HEK293 (cell line): ENCODE results near the gene HTR7.

Experiments
- CTCF ChIA-PET: fragments of 350-600 bp; formaldehyde crosslinking; extraction: SDS; loops from one replicate; lab custom pipeline; 2021; ENCODE audit warnings: antibody characterized with exemption; lab: Yijun Ruan, JAX
- POLR2A ChIA-PET: fragments of 300-600 bp; formaldehyde crosslinking; extraction: SDS; loops from one replicate; lab custom pipeline; 2020; ENCODE audit warnings: antibody characterized with exemption, inconsistent platforms; lab: Yijun Ruan, JAX
- H3K27ac ChIP-seq: fragments of 200-500 bp; sonication (Bioruptor generic); 2 replicates; pipeline ENCODE4 v1.5.1; 2014; ENCODE audit warnings: low read depth, low read length, control low read depth, inconsistent platforms; ENCODE audit errors: extremely low read depth
- H3K36me3 ChIP-seq, 2 experiments: fragments of 200-500 bp in 1 of 2; sonication (Bioruptor generic) in 1 of 2; 1 replicate in 1 of 2; 2 replicates in 1 of 2; pipeline ENCODE4 v1.5.1; 2014 to 2017; ENCODE audit warnings: inconsistent platforms in 2 of 2, low read length in 2 of 2; ENCODE audit not compliant: control insufficient read depth in 2 of 2, insufficient read depth in 1 of 2
- H3K4me1 ChIP-seq: fragments of 200-500 bp; sonication (Bioruptor generic); 2 replicates; pipeline ENCODE4 v1.5.1; 2014; ENCODE audit warnings: mild to moderate bottlenecking, low read length, inconsistent platforms; ENCODE audit not compliant: control insufficient read depth, insufficient read depth
- H3K4me3 ChIP-seq: 2 replicates; pipeline ENCODE4 v1.5.1; 2011; ENCODE audit warnings: low read depth, mild to moderate bottlenecking, control low read depth, low read length, moderate library complexity
- H3K9me3 ChIP-seq: fragments of 200-500 bp; sonication (Bioruptor generic); 2 replicates; pipeline ENCODE4 v1.5.1; 2014; ENCODE audit warnings: low read depth, low read length, inconsistent platforms; ENCODE audit not compliant: control insufficient read depth, insufficient read depth
- ZBTB21 ChIP-seq: fragments of 450-650 bp; formaldehyde crosslinking; IDR thresholded peaks from 2 replicates; pipeline ENCODE4 v1.5.1; 2017; ENCODE audit warnings: missing biosample characterization, missing genetic modification characterization
- ZBTB7A ChIP-seq: fragments of 450-650 bp; formaldehyde crosslinking; IDR thresholded peaks from 2 replicates; pipeline ENCODE4 v1.5.1; 2016; ENCODE audit warnings: low read depth, missing biosample characterization, missing genetic modification characterization
- ZFP41 ChIP-seq: fragments of 450-650 bp; formaldehyde crosslinking; IDR thresholded peaks from 2 replicates; pipeline ENCODE4 v1.5.1; 2016; ENCODE audit warnings: missing biosample characterization, missing genetic modification characterization, borderline replicate concordance
- ZNF184 ChIP-seq: fragments of 450-650 bp; IDR thresholded peaks from 2 replicates; pipeline ENCODE4 v1.5.1; 2018; ENCODE audit warnings: missing biosample characterization, mild to moderate bottlenecking, missing genetic modification characterization
- ZNF292 ChIP-seq: fragments of 450-650 bp; formaldehyde crosslinking; IDR thresholded peaks from 2 replicates; pipeline ENCODE4 v1.5.1; 2016; ENCODE audit warnings: low read depth, missing biosample characterization, missing genetic modification characterization, borderline replicate concordance
- ZNF366 ChIP-seq: fragments of 450-650 bp; formaldehyde crosslinking; conservative IDR thresholded peaks from 2 replicates; pipeline ENCODE4 v1.5.1; 2016; ENCODE audit warnings: missing biosample characterization, missing genetic modification characterization
- ZNF48 ChIP-seq: fragments of 450-650 bp; formaldehyde crosslinking; IDR thresholded peaks from 2 replicates; pipeline ENCODE4 v1.5.1; 2016; ENCODE audit warnings: missing biosample characterization, missing genetic modification characterization
- ZNF610 ChIP-seq: fragments of 450-650 bp; formaldehyde crosslinking; IDR thresholded peaks from 2 replicates; pipeline ENCODE4 v1.5.1; 2016; ENCODE audit warnings: missing biosample characterization, missing genetic modification characterization, borderline replicate concordance
- ZNF621 ChIP-seq: fragments of 450-650 bp; formaldehyde crosslinking; IDR thresholded peaks from 2 replicates; pipeline ENCODE4 v1.5.1; 2017; ENCODE audit warnings: missing biosample characterization, missing genetic modification characterization
- ZNF626 ChIP-seq: fragments of 450-650 bp; sonication (Bioruptor Pico); formaldehyde crosslinking; IDR thresholded peaks from 2 replicates; pipeline ENCODE4 v1.5.1; 2018; ENCODE audit warnings: missing biosample characterization, missing genetic modification characterization, inconsistent platforms
- ZNF664 ChIP-seq: fragments of 450-650 bp; formaldehyde crosslinking; IDR thresholded peaks from 2 replicates; pipeline ENCODE4 v1.5.1; 2016; ENCODE audit warnings: missing biosample characterization, missing genetic modification characterization
- TF ChIP-seq, protein P1 (sequence below): fragments of 450-650 bp; formaldehyde crosslinking; IDR thresholded peaks from 2 replicates; pipeline ENCODE4 v1.5.1; 2016; ENCODE audit warnings: missing biosample characterization, missing genetic modification characterization, borderline replicate concordance
- TF ChIP-seq, protein P2 (sequence below): sonication (generic); formaldehyde crosslinking; IDR thresholded peaks from 2 replicates; pipeline ENCODE4 v1.8.1; 2022; ENCODE audit warnings: mild to moderate bottlenecking, moderate library complexity, missing genetic modification reagents
- TF ChIP-seq, protein P3 (sequence below): fragments of 450-650 bp; formaldehyde crosslinking; IDR thresholded peaks from 2 replicates; pipeline ENCODE4 v1.5.1; 2016; ENCODE audit warnings: missing biosample characterization, missing genetic modification characterization
- TF ChIP-seq, protein P4 (sequence below): fragments of 450-650 bp; formaldehyde crosslinking; IDR thresholded peaks from 2 replicates; pipeline ENCODE4 v1.5.1; 2016; ENCODE audit warnings: missing biosample characterization, missing genetic modification characterization, low read depth
- TF ChIP-seq, protein P5 (sequence below): fragments of 450-650 bp; formaldehyde crosslinking; IDR thresholded peaks from 2 replicates; pipeline ENCODE4 v1.5.1; 2016; ENCODE audit warnings: missing biosample characterization, missing genetic modification characterization
- TF ChIP-seq, protein P6 (sequence below): fragments of 450-650 bp; formaldehyde crosslinking; conservative IDR thresholded peaks from 2 replicates; pipeline ENCODE4 v1.5.1; 2016; ENCODE audit warnings: low read depth, missing biosample characterization, missing genetic modification characterization
- TF ChIP-seq, protein P7 (sequence below): fragments of 450-650 bp; formaldehyde crosslinking; IDR thresholded peaks from 2 replicates; pipeline ENCODE4 v1.5.1; 2017; ENCODE audit warnings: missing biosample characterization, missing genetic modification characterization

The HTR7 gene

DNA sequence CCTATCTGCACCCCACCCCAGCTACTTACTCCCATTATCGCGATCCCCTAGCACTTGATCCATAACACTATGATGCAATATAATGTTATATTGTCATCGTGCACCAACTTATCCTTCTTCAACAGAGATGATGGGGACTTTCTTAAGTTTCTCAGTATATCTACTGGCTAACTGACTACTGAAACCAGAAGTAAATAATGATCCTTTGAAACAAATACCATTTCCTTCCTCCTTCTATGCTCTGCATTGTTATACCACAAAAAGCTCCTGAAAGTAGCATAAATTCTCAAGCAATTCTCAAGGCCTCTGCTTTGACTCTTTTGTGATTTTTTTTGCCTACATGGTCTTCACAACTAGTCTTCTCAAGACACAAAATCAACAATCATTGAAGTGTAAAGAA lies 68.9 kb downstream of the HTR7 start (continued):
- TF ChIP-seq, protein P1, sequence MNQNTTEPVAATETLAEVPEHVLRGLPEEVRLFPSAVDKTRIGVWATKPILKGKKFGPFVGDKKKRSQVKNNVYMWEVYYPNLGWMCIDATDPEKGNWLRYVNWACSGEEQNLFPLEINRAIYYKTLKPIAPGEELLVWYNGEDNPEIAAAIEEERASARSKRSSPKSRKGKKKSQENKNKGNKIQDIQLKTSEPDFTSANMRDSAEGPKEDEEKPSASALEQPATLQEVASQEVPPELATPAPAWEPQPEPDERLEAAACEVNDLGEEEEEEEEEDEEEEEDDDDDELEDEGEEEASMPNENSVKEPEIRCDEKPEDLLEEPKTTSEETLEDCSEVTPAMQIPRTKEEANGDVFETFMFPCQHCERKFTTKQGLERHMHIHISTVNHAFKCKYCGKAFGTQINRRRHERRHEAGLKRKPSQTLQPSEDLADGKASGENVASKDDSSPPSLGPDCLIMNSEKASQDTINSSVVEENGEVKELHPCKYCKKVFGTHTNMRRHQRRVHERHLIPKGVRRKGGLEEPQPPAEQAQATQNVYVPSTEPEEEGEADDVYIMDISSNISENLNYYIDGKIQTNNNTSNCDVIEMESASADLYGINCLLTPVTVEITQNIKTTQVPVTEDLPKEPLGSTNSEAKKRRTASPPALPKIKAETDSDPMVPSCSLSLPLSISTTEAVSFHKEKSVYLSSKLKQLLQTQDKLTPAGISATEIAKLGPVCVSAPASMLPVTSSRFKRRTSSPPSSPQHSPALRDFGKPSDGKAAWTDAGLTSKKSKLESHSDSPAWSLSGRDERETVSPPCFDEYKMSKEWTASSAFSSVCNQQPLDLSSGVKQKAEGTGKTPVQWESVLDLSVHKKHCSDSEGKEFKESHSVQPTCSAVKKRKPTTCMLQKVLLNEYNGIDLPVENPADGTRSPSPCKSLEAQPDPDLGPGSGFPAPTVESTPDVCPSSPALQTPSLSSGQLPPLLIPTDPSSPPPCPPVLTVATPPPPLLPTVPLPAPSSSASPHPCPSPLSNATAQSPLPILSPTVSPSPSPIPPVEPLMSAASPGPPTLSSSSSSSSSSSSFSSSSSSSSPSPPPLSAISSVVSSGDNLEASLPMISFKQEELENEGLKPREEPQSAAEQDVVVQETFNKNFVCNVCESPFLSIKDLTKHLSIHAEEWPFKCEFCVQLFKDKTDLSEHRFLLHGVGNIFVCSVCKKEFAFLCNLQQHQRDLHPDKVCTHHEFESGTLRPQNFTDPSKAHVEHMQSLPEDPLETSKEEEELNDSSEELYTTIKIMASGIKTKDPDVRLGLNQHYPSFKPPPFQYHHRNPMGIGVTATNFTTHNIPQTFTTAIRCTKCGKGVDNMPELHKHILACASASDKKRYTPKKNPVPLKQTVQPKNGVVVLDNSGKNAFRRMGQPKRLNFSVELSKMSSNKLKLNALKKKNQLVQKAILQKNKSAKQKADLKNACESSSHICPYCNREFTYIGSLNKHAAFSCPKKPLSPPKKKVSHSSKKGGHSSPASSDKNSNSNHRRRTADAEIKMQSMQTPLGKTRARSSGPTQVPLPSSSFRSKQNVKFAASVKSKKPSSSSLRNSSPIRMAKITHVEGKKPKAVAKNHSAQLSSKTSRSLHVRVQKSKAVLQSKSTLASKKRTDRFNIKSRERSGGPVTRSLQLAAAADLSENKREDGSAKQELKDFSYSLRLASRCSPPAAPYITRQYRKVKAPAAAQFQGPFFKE (tag by site-specific recombination): no peak
- TF ChIP-seq ZBTB21 (tag by site-specific recombination): no peak

DNA sequence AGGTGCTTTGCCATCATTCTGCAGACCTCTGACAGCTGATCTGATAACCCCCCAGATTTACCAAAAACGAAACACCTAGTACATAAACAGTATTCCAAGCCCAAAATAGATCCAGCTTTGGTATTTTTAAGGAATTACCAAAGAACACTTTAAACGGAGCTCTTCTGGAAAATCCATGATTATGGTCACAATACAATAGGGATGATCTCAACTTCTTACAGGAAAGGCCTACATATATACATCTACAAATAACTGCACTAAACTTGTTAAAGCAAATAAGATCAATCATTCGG lies 69.7 kb downstream of the HTR7 start:
- POLR2A ChIA-PET: no interaction called here
- no peak overlapping the region for H3K4me3 ChIP-seq
- TF ChIP-seq, protein P2, sequence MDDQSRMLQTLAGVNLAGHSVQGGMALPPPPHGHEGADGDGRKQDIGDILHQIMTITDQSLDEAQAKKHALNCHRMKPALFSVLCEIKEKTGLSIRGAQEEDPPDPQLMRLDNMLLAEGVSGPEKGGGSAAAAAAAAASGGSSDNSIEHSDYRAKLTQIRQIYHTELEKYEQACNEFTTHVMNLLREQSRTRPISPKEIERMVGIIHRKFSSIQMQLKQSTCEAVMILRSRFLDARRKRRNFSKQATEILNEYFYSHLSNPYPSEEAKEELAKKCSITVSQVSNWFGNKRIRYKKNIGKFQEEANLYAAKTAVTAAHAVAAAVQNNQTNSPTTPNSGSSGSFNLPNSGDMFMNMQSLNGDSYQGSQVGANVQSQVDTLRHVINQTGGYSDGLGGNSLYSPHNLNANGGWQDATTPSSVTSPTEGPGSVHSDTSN (CRISPR knock-in tag): no peak
- TF ChIP-seq ZFP41 (tag by site-specific recombination): no peak
- no peak for TF ChIP-seq ZNF184 (tag by site-specific recombination)
- TF ChIP-seq ZNF292: no peak
- no peak for TF ChIP-seq ZNF610
- TF ChIP-seq ZNF626 (tag by site-specific recombination): no peak
- TF ChIP-seq ZNF664 (tag by site-specific recombination): no peak
- TF ChIP-seq, protein P3, sequence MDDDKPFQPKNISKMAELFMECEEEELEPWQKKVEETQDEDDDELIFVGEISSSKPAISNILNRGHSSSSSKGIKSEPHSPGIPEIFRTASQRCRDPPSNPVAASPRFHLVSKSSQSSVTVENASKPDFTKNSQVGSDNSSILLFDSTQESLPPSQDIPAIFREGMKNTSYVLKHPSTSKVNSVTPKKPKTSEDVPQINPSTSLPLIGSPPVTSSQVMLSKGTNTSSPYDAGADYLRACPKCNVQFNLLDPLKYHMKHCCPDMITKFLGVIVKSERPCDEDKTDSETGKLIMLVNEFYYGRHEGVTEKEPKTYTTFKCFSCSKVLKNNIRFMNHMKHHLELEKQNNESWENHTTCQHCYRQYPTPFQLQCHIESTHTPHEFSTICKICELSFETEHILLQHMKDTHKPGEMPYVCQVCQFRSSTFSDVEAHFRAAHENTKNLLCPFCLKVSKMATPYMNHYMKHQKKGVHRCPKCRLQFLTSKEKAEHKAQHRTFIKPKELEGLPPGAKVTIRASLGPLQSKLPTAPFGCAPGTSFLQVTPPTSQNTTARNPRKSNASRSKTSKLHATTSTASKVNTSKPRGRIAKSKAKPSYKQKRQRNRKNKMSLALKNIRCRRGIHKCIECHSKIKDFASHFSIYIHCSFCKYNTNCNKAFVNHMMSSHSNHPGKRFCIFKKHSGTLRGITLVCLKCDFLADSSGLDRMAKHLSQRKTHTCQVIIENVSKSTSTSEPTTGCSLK: no peak
- TF ChIP-seq ZNF621 (tag by site-specific recombination): no peak
- TF ChIP-seq, protein P4, sequence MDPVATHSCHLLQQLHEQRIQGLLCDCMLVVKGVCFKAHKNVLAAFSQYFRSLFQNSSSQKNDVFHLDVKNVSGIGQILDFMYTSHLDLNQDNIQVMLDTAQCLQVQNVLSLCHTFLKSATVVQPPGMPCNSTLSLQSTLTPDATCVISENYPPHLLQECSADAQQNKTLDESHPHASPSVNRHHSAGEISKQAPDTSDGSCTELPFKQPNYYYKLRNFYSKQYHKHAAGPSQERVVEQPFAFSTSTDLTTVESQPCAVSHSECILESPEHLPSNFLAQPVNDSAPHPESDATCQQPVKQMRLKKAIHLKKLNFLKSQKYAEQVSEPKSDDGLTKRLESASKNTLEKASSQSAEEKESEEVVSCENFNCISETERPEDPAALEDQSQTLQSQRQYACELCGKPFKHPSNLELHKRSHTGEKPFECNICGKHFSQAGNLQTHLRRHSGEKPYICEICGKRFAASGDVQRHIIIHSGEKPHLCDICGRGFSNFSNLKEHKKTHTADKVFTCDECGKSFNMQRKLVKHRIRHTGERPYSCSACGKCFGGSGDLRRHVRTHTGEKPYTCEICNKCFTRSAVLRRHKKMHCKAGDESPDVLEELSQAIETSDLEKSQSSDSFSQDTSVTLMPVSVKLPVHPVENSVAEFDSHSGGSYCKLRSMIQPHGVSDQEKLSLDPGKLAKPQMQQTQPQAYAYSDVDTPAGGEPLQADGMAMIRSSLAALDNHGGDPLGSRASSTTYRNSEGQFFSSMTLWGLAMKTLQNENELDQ (tag by site-specific recombination): no peak
- TF ChIP-seq, protein P5, sequence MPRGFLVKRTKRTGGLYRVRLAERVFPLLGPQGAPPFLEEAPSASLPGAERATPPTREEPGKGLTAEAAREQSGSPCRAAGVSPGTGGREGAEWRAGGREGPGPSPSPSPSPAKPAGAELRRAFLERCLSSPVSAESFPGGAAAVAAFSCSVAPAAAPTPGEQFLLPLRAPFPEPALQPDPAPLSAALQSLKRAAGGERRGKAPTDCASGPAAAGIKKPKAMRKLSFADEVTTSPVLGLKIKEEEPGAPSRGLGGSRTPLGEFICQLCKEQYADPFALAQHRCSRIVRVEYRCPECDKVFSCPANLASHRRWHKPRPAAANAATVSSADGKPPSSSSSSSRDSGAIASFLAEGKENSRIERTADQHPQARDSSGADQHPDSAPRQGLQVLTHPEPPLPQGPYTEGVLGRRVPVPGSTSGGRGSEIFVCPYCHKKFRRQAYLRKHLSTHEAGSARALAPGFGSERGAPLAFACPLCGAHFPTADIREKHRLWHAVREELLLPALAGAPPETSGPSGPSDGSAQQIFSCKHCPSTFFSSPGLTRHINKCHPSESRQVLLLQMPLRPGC (tag by site-specific recombination): no peak
- TF ChIP-seq ZNF366: no peak
- no peak for TF ChIP-seq ZBTB7A (tag by site-specific recombination)
- TF ChIP-seq, protein P6, sequence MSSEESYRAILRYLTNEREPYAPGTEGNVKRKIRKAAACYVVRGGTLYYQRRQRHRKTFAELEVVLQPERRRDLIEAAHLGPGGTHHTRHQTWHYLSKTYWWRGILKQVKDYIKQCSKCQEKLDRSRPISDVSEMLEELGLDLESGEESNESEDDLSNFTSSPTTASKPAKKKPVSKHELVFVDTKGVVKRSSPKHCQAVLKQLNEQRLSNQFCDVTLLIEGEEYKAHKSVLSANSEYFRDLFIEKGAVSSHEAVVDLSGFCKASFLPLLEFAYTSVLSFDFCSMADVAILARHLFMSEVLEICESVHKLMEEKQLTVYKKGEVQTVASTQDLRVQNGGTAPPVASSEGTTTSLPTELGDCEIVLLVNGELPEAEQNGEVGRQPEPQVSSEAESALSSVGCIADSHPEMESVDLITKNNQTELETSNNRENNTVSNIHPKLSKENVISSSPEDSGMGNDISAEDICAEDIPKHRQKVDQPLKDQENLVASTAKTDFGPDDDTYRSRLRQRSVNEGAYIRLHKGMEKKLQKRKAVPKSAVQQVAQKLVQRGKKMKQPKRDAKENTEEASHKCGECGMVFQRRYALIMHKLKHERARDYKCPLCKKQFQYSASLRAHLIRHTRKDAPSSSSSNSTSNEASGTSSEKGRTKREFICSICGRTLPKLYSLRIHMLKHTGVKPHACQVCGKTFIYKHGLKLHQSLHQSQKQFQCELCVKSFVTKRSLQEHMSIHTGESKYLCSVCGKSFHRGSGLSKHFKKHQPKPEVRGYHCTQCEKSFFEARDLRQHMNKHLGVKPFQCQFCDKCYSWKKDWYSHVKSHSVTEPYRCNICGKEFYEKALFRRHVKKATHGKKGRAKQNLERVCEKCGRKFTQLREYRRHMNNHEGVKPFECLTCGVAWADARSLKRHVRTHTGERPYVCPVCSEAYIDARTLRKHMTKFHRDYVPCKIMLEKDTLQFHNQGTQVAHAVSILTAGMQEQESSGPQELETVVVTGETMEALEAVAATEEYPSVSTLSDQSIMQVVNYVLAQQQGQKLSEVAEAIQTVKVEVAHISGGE: no peak
- TF ChIP-seq, protein P7, sequence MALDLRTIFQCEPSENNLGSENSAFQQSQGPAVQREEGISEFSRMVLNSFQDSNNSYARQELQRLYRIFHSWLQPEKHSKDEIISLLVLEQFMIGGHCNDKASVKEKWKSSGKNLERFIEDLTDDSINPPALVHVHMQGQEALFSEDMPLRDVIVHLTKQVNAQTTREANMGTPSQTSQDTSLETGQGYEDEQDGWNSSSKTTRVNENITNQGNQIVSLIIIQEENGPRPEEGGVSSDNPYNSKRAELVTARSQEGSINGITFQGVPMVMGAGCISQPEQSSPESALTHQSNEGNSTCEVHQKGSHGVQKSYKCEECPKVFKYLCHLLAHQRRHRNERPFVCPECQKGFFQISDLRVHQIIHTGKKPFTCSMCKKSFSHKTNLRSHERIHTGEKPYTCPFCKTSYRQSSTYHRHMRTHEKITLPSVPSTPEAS (tag by site-specific recombination): no peak
- TF ChIP-seq ZNF48 (tag by site-specific recombination): no peak

More for the DNA sequence above, 69.7 kb downstream of the HTR7 start:
- H3K36me3 ChIP-seq: no peaks in the 10 kb centered on the region
- no peaks in the 10 kb centered on the region for H3K4me1 ChIP-seq
- no peaks in the 10 kb centered on the region for H3K9me3 ChIP-seq
- CTCF ChIA-PET: interaction anchor here (0.6 to 3.5 kb wide), 36 partner anchors 10 to 1856 kb away, joined by 3 to 25 read pairs (median 4); no protein-coding TSS in a partner anchor
- no peak overlapping the region for H3K27ac ChIP-seq
